Thyroid gland (tissue), 4 donors: ENCODE results near the gene RNF34. TPM values are rescaled to one million over a fixed set of nuclear protein-coding genes. Genes with fewer than 3 reads are reported as not detected.

Experiments
- DNase-seq, 2 donors: peaks; one replicate each; pipeline ENCODE4 v3.0.0-alpha.2; 2019
- H3K27ac ChIP-seq, 3 donors: fragments of 200-600 bp; sonication (generic); 1 replicate in 2 of 3; 2 replicates in 1 of 3; pipeline ENCODE4 v1.5.1; 2016 to 2019; ENCODE audit warnings: mild to moderate bottlenecking in 1 of 3, moderate library complexity in 1 of 3
- H3K27me3 ChIP-seq: fragments of 200-600 bp; sonication (generic); one replicate; pipeline ENCODE4 v1.5.1; 2019
- H3K36me3 ChIP-seq, 2 donors: fragments of 200-600 bp; sonication (generic); one replicate each; pipeline ENCODE4 v1.5.1; 2016 to 2019
- H3K4me1 ChIP-seq, 2 donors: fragments of 200-600 bp; sonication (generic); one replicate each; pipeline ENCODE4 v1.5.1; 2017 to 2019
- H3K4me3 ChIP-seq, 3 donors: fragments of 200-600 bp; sonication (generic); replicated peaks in 1 of 3; 1 replicate in 2 of 3; 2 replicates in 1 of 3; pipeline ENCODE4 v1.5.1; 2016; ENCODE audit warnings: mild to moderate bottlenecking in 1 of 3
- H3K9me3 ChIP-seq: fragments of 200-600 bp; sonication (generic); one replicate; pipeline ENCODE4 v1.5.1; 2017
- POLR2A ChIP-seq, 2 donors: fragments of 450-650 bp; IDR thresholded peaks; one replicate each; pipeline ENCODE4 v1.6.1; 2017; ENCODE audit warnings: antibody characterized with exemption in 2 of 2, mild to moderate bottlenecking in 2 of 2, moderate library complexity in 1 of 2
- WGBS, 2 donors: methylation state at CpG; one replicate each; pipeline ENCODE4 v1.1.5; 2017; 5-methylcytosine and 5-hydroxymethylcytosine counted together
- intact Hi-C: fragments of 100-400 bp; cut with DNase I; formaldehyde crosslinking; loops from one replicate; pipeline ENCODE4 v1.15.1; 2023
- total RNA-seq, 4 donors: library from RNA; depleted of rRNA; stranded (reverse); fragments of >200 nt; gene quantifications; one replicate each; pipeline ENCODE4 v1.2.3, GENCODE V29; 2016
- TF ChIP-seq, protein P1 (sequence below), 6 experiments: fragments of 200-600 bp in 3 of 6; fragments of 450-650 bp in 3 of 6; sonication (generic) in 3 of 6; IDR thresholded peaks; one replicate each; pipeline ENCODE4 v1.5.1; 2016 to 2019; ENCODE audit warnings: antibody characterized with exemption in 6 of 6, mild to moderate bottlenecking in 2 of 6, inconsistent platforms in 1 of 6, moderate library complexity in 1 of 6

The RNF34 gene, protein sequence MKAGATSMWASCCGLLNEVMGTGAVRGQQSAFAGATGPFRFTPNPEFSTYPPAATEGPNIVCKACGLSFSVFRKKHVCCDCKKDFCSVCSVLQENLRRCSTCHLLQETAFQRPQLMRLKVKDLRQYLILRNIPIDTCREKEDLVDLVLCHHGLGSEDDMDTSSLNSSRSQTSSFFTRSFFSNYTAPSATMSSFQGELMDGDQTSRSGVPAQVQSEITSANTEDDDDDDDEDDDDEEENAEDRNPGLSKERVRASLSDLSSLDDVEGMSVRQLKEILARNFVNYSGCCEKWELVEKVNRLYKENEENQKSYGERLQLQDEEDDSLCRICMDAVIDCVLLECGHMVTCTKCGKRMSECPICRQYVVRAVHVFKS
- total RNA-seq, result 10 to 100 TPM; 38.7 to 64.0 (median 55.4) TPM

DNA sequence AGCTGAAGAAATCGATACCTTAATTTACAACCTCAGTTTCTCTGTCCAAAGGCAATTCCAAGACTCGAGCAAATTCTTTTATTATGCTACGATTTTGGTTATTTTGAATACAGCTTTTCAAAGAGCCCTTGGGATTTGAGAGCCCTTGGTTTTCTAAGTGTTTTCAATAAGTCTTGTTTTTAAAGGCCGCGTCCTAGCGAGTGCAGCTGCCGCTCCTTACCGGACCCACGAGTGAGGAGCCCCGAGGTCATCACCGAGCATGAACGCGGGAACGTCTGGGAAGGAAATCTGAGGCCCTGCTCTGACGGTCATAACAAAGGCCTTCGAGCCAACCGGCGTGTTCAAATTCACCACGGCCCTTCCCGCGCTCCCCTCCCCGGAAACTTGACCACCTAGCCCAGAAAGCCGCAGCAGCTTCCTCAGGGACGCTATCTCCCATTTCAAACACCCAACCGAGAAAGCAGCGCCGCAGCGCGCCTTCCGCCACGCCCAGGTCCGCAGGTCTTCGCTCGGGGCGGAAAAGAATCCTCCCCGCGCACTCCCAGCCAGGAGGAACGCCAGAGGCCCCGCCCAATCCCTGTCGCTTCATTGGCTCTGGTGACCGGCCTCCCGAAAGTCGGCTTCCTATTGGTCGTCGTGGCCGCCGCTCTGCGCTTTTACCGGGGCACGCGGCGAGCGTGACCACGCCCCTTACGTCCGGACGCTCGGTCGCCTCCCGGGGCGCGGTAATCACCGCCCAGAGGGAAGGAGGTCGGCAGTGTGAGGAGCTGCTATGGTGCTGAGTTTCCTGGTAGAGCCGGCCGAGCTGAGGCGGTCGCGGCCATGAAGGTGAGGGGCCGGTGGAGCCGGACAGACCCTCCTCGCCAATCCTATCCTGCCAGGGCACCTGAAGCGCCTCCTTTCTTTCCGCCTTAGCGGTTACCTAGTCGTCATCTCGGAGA, at the start of gene RNF34:
RNF34 (plus strand) TSS at position 728 of the 941 bp plus-strand sequence; CDS start at position 823, 95 bp downstream.
- H3K4me1 ChIP-seq, result peaks cover 10 to 12% of the 10 kb centered on the region in 2 donors
- intact Hi-C loops, result no loop called here
- DNase-seq, result peak; percentile 99
- no peaks in the 10 kb centered on the region for H3K36me3 ChIP-seq
- peak within 1 kb of the TSS; percentile 67 to 89 (median 77) for H3K27ac ChIP-seq
- H3K4me3 ChIP-seq, result peak within 1 kb of the TSS; percentile 73 to 96 (median 81)
- no peaks in the 10 kb centered on the region for H3K27me3 ChIP-seq
- no peaks in the 10 kb centered on the region for H3K9me3 ChIP-seq
- WGBS, 2 donors, result 0 to 1% methylated on average over 14 to 25 of the region's 77 CpGs
- peak; percentile 56 to 99 for TF ChIP-seq POLR2A (IDR thresholded peaks at IDR 0.05)
- TF ChIP-seq, protein P1, sequence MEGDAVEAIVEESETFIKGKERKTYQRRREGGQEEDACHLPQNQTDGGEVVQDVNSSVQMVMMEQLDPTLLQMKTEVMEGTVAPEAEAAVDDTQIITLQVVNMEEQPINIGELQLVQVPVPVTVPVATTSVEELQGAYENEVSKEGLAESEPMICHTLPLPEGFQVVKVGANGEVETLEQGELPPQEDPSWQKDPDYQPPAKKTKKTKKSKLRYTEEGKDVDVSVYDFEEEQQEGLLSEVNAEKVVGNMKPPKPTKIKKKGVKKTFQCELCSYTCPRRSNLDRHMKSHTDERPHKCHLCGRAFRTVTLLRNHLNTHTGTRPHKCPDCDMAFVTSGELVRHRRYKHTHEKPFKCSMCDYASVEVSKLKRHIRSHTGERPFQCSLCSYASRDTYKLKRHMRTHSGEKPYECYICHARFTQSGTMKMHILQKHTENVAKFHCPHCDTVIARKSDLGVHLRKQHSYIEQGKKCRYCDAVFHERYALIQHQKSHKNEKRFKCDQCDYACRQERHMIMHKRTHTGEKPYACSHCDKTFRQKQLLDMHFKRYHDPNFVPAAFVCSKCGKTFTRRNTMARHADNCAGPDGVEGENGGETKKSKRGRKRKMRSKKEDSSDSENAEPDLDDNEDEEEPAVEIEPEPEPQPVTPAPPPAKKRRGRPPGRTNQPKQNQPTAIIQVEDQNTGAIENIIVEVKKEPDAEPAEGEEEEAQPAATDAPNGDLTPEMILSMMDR (IDR thresholded peaks at IDR 0.05), result no peak

DNA sequence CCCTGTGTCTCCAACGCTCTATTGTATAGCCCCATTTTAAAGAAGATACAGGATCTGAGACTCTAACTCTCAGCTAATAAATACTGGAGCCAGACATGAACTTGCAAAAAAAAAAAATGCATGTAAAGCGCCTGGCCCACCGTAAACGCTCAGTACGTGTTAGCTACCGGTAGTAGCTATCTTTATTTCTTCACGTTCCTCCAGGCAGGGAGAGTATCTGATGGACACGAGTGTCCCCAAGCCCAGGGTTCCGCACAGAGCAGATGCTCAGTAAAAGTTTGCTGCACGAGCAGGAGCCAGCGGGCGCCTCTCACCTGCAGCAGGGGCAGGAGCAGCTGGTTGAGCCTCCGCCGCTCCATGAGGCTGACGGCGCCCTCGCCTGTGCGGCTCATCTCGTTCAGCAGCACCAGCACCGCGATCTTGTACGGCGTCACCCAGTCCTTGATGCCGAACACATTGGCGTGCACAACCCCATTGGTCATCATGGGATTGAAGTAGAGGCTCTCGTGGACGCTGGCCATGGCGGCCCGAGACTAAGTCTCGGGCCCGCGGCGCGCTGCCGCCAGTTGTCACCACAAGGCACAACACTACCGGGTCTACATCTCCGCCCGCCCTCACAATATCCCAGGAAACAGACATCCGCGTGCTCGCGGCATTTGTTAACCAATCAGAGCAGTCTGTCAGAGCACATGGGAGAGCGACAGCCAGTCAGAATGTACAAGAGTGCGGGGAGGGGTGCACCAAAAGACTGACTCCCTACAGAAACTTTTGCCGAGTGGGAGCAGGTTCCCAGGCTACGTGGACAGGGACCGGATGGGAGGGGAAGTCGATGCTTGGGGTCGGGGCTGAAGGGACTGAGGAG, 47.9 kb upstream of the RNF34 start, which contains the start of gene ANAPC5:
ANAPC5 (minus strand) TSS at position 592 of the 862 bp plus-strand sequence; CDS start at position 521, 71 bp downstream.
- Histone ChIP-seq H3K36me3 (peaks cover 3% of the 10 kb centered on the region in 2 donors), H3K4me1 (peaks cover 9 to 17% of the 10 kb centered on the region in 2 donors), H3K27me3 (no peaks in the 10 kb centered on the region), H3K27ac (peak within 1 kb of the TSS in 2 of 3 donors; percentile 46 to 67), H3K4me3 (peak within 1 kb of the TSS; percentile 67 to 91 (median 78)), H3K9me3 (no peaks in the 10 kb centered on the region)
- WGBS, 2 donors, result 0% methylated on average over 15 to 32 of the region's 49 CpGs
- TF ChIP-seq, protein P1 (IDR thresholded peaks at IDR 0.05), result peak in 1 of 6 experiments; percentile 25
- TF ChIP-seq POLR2A (IDR thresholded peaks at IDR 0.05), result peak in 1 of 2 donors; percentile 87
- DNase-seq, result peak; percentile 96 to 97
- intact Hi-C loops, result no loop called here

- Histone ChIP-seq H3K36me3 (no peaks in the 10 kb centered on the region), H3K27me3 (no peaks in the 10 kb centered on the region), H3K9me3 (no peaks in the 10 kb centered on the region), H3K4me1 (peaks cover 9 to 17% of the 10 kb centered on the region in 2 donors), H3K4me3 (peak overlapping the region in 2 of 3 donors; percentile 21 to 67), H3K27ac (peak overlapping the region in 2 of 3 donors; percentile 7 to 34)
- intact Hi-C loops, result no loop called here
- no peak for TF ChIP-seq POLR2A (IDR thresholded peaks at IDR 0.05)
- TF ChIP-seq, protein P1 (IDR thresholded peaks at IDR 0.05), result no peak
- DNase-seq, result no peak
- 0 to 2% methylated on average over 12 of the region's 12 CpGs for WGBS, 2 donors
Observed at GRCh38 chr12:121352682-121353018, 47.3 kb upstream of the RNF34 start.

- Histone ChIP-seq H3K27me3 (no peaks in the 10 kb centered on the region), H3K9me3 (no peaks in the 10 kb centered on the region), H3K4me3 (no peak overlapping the region), H3K4me1 (peaks cover 8 to 13% of the 10 kb centered on the region in 2 donors), H3K36me3 (no peaks in the 10 kb centered on the region), H3K27ac (no peak overlapping the region)
- 88% methylated on average over 6 of the region's 6 CpGs for WGBS, 2 donors
- TF ChIP-seq, protein P1 (IDR thresholded peaks at IDR 0.05), result no peak
- no peak for TF ChIP-seq POLR2A (IDR thresholded peaks at IDR 0.05)
- no peak for DNase-seq
- intact Hi-C loops, result no loop called here
Observed at GRCh38 chr12:121355818-121356217, 44.1 kb upstream of the RNF34 start.
